Activated CD4-positive, alpha-beta T cell treated with anti-CD3 and anti-CD28 coated beads for 36 hours (primary cell): ENCODE results near the gene RAP2A. TPM values are rescaled to one million over a fixed set of nuclear protein-coding genes. Genes with fewer than 3 reads are reported as not detected.

Experiments
- ATAC-seq: fragments of 200-7000 bp; cut with Tn5 transposase; one replicate; pipeline ENCODE4 v1.10.0; 2021; ENCODE audit warnings: mild to moderate bottlenecking, moderate library complexity
- CTCF ChIA-PET: fragments of 350-600 bp; sonication (Branson Sonifier 250); formaldehyde crosslinking; loops from one replicate; lab custom pipeline; 2021; ENCODE audit warnings: antibody characterized with exemption; lab: Charles Lee
- POLR2A ChIA-PET: fragments of 350-600 bp; sonication (Branson Sonifier 250); formaldehyde crosslinking; loops from one replicate; lab custom pipeline; 2021; ENCODE audit warnings: antibody characterized with exemption, inconsistent platforms; lab: Charles Lee
- DNase-seq: peaks from one replicate; pipeline ENCODE4 v3.0.0-alpha.2; 2020
- H3K27ac Mint-ChIP-seq: one replicate; pipeline ENCODE4 v1.8.0; 2021; ENCODE audit warnings: mixed read lengths
- H3K27me3 Mint-ChIP-seq: one replicate; pipeline ENCODE4 v1.8.0; 2021; ENCODE audit warnings: mixed read lengths
- H3K36me3 Mint-ChIP-seq: one replicate; pipeline ENCODE4 v1.8.0; 2021; ENCODE audit warnings: low read depth, mixed read lengths
- H3K4me1 Mint-ChIP-seq: one replicate; pipeline ENCODE4 v1.8.0; 2021; ENCODE audit warnings: mixed read lengths
- H3K4me3 Mint-ChIP-seq: one replicate; pipeline ENCODE4 v1.8.0; 2021; ENCODE audit warnings: mild to moderate bottlenecking, moderate library complexity, mixed read lengths
- H3K9me3 Mint-ChIP-seq: one replicate; pipeline ENCODE4 v1.8.0; 2021; ENCODE audit warnings: low read depth, mixed read lengths
- intact Hi-C, 2 experiments: fragments of 100-400 bp; cut with DNase I in 1 of 2; cut with micrococcal nuclease in 1 of 2; formaldehyde crosslinking; loops; one replicate each; pipeline versions ENCODE4 v1.14.2 to v1.15.1; 2022 to 2024; cut with DNase I, micrococcal nuclease
- total RNA-seq, 2 experiments: library from RNA; stranded (reverse); gene quantifications; one replicate each; pipeline ENCODE4 v1.2.3, GENCODE V29; 2021

Gene RAP2A
- total RNA-seq, 2 experiments from 2014 or later = 12.3 to 15.5 TPM

DNA sequence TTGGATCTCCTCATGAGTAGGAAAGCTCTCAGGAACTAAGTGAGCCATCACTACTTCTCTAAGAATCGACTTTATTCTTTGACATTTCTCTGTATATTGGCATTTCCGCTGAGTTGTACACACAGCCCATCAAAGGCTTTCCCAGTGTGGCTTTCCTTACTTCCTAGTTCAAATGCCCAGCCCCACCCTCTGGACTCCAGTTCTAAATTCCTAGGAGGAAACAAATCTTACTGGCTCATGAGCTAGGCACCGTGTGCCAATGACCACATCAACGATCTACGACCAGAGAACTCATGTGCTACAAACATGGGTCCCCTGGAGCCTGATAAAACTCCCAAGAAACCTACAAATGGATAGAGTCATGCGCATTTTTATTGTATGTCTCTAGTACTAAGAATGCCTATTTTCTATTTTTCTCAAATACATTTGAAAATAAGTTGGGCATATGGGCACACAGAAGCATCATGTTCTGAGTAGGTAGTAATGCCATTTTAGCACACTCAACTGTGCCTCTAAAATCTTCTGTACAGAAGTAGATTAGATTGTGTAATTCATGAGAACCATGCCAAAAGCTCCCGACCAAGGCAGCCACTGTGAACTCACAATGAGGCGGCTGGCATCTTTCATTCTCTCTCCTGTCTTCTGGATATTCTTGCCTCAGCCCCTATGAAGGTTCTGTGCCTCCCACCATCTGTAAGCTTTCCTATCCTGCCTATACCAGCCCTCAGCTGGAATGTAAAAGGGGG is 10.5 kb upstream of the RAP2A start:
- POLR2A ChIA-PET = no interaction called here
- Mint-ChIP-seq H3K27ac (no peak overlapping the region), H3K27me3 (peaks cover 12% of the 10 kb centered on the region), H3K4me1 (no peaks in the 10 kb centered on the region), H3K9me3 (peaks cover 2% of the 10 kb centered on the region), H3K36me3 (no peaks in the 10 kb centered on the region), H3K4me3 (no peak overlapping the region)
- intact Hi-C loops = no loop called here
- ATAC-seq (no peak), DNase-seq (no peak)
- CTCF ChIA-PET = no interaction called here

DNA sequence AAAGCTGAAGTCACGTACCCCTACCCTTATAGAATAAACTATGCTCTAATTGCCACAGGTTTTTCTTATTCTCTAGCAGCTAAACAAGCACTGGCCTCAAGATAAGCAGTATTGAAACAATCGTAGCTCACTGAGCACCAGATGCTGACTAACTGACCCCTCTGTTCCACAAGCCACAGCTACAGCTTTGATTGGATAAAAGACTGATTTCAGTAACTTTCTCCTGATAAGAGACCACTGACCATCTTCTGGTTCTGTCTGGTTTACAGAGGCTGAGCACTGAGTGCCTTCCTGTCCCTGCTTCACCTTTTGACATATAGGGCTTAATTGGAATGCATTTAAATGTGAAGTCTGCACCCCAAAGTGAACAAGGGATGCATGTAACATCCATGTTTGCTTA is 8.4 kb upstream of the RAP2A start:
- Mint-ChIP-seq H3K4me3 (no peak overlapping the region), H3K36me3 (no peaks in the 10 kb centered on the region), H3K27ac (no peak overlapping the region), H3K9me3 (peaks cover 2% of the 10 kb centered on the region), H3K4me1 (no peaks in the 10 kb centered on the region), H3K27me3 (peaks cover 17% of the 10 kb centered on the region)
- CTCF ChIA-PET = interaction anchor here (1.0 kb wide), 1 partner anchor 22 kb away, joined by 3 read pairs; no protein-coding TSS in a partner anchor
- POLR2A ChIA-PET = no interaction called here
- intact Hi-C loops = no loop called here
- no peak for DNase-seq
- ATAC-seq = no peak

DNA sequence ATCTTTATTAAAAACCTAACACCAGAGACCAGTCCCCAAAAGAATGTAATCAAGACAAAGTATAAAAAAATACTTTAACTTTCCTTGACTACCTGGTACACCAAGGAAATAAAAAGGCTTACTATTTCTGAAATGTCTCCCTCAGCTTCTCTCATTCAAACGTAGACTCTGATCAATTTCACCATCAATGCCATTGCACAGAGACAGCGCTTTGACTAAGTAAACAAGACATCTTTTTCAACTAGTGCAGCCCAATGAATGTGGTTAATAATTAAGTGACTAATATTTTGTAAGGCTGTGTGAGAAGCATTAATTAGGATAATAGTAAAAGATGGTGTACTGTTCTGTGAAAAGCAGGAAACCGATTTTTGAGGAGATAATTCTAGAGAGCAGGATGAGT is 7.3 kb upstream of the RAP2A start:
- ATAC-seq (no peak), DNase-seq (no peak)
- H3K27ac Mint-ChIP-seq = no peak overlapping the region
- H3K27me3 Mint-ChIP-seq = peaks cover 17% of the 10 kb centered on the region
- no peaks in the 10 kb centered on the region for H3K36me3 Mint-ChIP-seq
- no peak overlapping the region for H3K4me3 Mint-ChIP-seq
- ChIA-PET CTCF (interaction anchor here (1.0 kb wide), 1 partner anchor 23 kb away, joined by 3 read pairs; no protein-coding TSS in a partner anchor), POLR2A (no interaction called here)
- H3K4me1 Mint-ChIP-seq = peaks cover 4% of the 10 kb centered on the region
- intact Hi-C loops = no loop called here
- peaks cover 2% of the 10 kb centered on the region for H3K9me3 Mint-ChIP-seq

DNA sequence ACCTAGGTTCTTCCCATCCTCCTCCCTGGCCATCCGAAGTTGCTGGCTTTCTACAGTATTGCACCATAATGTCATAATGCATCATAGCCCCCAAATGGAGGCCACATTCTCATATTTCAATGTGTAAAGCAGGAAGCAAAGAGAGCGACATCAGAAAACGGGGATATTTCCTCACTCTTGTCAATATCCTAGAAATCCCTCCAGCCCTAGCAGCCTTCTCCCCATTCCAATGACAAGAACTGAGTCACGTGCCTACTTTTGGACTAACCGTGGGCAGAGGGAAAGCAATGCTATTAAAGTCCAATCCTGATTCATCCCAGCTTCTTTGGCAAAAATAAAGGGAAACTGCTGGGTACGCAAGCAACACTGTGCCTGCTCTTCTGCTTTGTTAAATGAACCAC is 4.3 kb upstream of the RAP2A start:
- ChIA-PET POLR2A (no interaction called here), CTCF (no interaction called here)
- Mint-ChIP-seq H3K4me3 (no peak overlapping the region), H3K4me1 (peaks cover 7% of the 10 kb centered on the region), H3K27me3 (peaks cover 14% of the 10 kb centered on the region), H3K36me3 (no peaks in the 10 kb centered on the region), H3K9me3 (peaks cover 2% of the 10 kb centered on the region), H3K27ac (no peak overlapping the region)
- intact Hi-C loops = loop anchor here in 1 of 2 experiments (5.0 to 10.0 kb wide), 3 partner anchors 108 to 1752 kb away; partner anchors contain the start of genes DNAJC3 and STK24
- ATAC-seq (no peak), DNase-seq (no peak)

DNA sequence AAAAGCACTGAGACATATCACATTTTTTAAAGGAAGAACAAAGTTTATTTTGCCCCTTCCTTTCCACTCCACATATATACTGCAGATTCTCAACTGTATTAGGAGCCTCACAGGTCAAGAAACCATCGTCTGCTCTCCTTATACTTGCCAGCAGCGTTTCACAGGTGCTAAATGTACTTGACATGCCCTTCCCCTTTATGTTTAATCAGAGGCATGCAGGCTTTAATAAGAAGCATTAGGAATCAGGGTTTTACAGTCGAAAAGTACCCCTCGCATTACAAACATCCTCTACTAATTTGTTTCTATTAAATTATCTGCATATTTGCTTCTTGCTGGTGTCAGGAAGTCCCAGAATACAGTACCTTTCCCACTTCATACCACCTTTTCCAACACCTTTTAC is 3.7 kb upstream of the RAP2A start:
- no peak for ATAC-seq
- POLR2A ChIA-PET = no interaction called here

DNA sequence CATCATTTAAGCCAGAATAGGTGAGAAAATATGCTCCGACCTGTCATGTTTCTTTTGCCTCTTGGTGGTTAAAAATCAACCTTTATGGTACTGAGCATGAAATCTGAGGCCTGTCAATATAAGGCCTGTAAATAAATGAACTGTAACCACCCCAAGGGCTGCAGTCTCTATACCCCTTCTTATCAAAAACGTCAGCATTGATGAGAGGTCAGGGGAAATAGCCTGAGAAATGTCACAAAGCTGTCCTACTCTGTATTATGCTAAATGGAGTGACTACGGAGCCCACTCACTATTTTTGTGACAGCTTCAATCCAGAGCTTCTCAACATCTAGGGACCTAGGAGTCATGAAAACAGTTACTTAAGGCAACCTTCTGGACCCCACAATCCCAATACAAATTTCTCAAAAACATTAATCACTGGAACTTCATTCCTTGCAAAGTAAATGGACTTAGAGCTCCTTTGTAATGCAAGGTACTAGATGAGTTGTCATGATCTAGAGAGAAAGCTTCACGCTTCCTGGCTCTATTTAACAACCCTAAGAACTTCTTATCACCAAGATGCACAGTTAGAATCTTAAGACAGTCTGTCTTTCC is 2.7 kb upstream of the RAP2A start:
- Mint-ChIP-seq H3K9me3 (peaks cover 2% of the 10 kb centered on the region), H3K36me3 (peaks cover 1% of the 10 kb centered on the region), H3K27ac (no peak overlapping the region), H3K4me3 (peak overlapping the region; percentile 94), H3K27me3 (peaks cover 7% of the 10 kb centered on the region), H3K4me1 (peaks cover 19% of the 10 kb centered on the region)
- ATAC-seq = no peak
- POLR2A ChIA-PET = no interaction called here
- intact Hi-C loops = loop anchor here in 1 of 2 experiments (5.0 to 10.0 kb wide), 3 partner anchors 106 to 1754 kb away; partner anchors contain the start of genes DNAJC3 and STK24
- DNase-seq = no peak
- CTCF ChIA-PET = interaction anchor here (0.6 to 1.1 kb wide), 6 partner anchors 9 to 1612 kb away, joined by 3 to 4 read pairs (median 4); no protein-coding TSS in a partner anchor

More for the DNA sequence above, 3.7 kb upstream of the RAP2A start:
- Mint-ChIP-seq H3K4me1 (peaks cover 11% of the 10 kb centered on the region), H3K9me3 (peaks cover 2% of the 10 kb centered on the region), H3K36me3 (no peaks in the 10 kb centered on the region), H3K27me3 (peaks cover 11% of the 10 kb centered on the region), H3K27ac (no peak overlapping the region), H3K4me3 (no peak overlapping the region)
- intact Hi-C loops = loop anchor here in 1 of 2 experiments (5.0 to 10.0 kb wide), 3 partner anchors 107 to 1753 kb away; partner anchors contain the start of genes DNAJC3 and STK24
- CTCF ChIA-PET = no interaction called here
- DNase-seq = no peak

DNA sequence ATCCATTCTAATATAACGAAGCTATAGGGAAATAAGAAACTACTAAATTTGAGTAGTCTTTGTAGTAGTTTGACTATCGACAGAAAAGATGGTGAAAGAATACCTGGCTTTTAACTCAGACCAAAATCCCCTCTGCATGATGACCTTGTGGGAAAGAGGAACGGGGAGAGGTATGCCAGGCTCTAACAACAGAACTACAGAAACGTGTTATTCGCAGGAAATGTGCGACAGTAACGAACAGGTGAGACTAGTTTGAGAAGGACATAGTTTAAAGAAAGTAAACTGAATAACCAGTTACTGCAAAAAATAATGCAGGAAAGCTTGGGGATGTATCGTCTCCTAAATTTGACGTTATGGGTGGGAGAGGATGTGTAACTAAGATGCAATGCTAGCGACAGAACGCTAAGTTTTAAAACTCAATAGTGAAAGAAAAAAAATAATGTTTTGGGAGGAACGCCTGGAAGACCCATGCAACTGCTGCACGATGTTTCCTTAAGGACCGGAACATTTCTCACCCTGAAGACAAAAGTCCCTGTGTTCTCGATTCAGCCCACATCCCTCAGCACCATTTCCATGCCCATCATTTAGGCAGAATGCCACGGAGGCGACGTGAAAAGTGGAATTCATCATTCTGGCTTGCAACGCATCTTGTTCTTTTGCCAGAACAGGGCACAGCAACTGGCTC is 1.6 kb upstream of the RAP2A start:
- no peak for ATAC-seq
- Mint-ChIP-seq H3K4me1 (peaks cover 25% of the 10 kb centered on the region), H3K36me3 (peaks cover 1% of the 10 kb centered on the region), H3K27me3 (peaks cover 5% of the 10 kb centered on the region), H3K27ac (peak overlapping the region; percentile 99), H3K9me3 (no peaks in the 10 kb centered on the region), H3K4me3 (peak overlapping the region; percentile 94)
- CTCF ChIA-PET = interaction anchor here (0.7 to 1.3 kb wide), 5 partner anchors 10 to 323 kb away, joined by 3 to 5 read pairs (median 4); no protein-coding TSS in a partner anchor
- POLR2A ChIA-PET = interaction anchor here (0.6 to 1.3 kb wide), 2 partner anchors 21 to 1756 kb away, joined by 3 to 5 read pairs; partner anchors contain the start of gene DNAJC3
- no peak for DNase-seq
- intact Hi-C loops = loop anchor here (2.0 to 10.0 kb wide), 6 partner anchors 105 to 1756 kb away; partner anchors contain the start of genes DNAJC3 (in 2 of the 2) and STK24 (in 1 of the 2)

DNA sequence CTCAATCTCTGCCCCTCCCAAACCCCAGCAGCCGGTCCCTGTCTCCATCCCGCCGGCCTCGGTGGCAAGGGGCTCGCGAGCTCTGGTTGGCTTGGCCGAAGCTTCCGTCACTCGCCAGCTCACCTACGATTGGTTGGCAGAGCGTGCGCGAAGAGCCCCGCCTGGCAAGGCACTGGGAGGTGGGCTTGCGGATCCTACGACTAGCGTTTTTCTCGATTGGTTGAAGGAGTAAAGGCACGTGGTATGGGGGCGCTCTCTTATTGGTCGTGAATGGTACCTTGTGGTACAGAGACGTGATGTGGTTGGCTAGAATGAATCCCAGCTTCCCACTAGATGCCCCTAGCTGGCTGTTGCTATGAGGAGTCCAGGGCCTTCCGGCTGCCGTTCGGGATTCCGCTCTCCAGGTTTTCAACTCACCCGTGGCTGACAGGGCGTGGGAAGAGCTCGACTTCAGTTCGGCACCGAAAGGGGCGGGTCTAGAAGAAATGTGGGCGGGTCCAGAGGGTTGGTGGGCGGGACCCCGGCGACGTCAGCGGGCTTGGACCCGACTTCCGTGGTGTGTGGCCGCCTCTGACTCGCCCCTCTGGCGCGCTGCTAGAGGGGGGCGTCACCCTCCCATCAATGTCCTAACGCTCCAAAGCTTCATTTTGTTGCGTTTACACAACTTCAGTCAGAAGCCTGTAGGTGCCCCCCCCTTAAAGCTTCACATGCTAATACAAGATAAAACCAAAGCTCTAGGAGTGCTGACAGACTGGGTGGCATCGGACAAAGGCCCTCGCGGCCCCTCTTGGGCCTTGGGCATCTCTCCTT is 847 bp upstream of the RAP2A start:
- intact Hi-C loops = loop anchor here (1.0 to 10.0 kb wide), 10 partner anchors 104 to 1756 kb away; partner anchors contain the start of genes DNAJC3 (in 2 of the 2), MBNL2 (in 2 of the 2) and STK24 (in 1 of the 2)
- ChIA-PET POLR2A (interaction anchor here (0.6 to 1.3 kb wide), 4 partner anchors 22 to 1756 kb away, joined by 3 to 5 read pairs (median 4); partner anchors contain the start of gene DNAJC3), CTCF (interaction anchor here (0.7 to 1.3 kb wide), 3 partner anchors 11 to 208 kb away, joined by 3 to 5 read pairs (median 3); no protein-coding TSS in a partner anchor)
- no peaks in the 10 kb centered on the region for H3K9me3 Mint-ChIP-seq
- peaks cover 5% of the 10 kb centered on the region for H3K27me3 Mint-ChIP-seq
- peaks cover 25% of the 10 kb centered on the region for H3K4me1 Mint-ChIP-seq
- peak overlapping the region; percentile 94 for H3K4me3 Mint-ChIP-seq
- DNase-seq = peak; percentile 98
- H3K27ac Mint-ChIP-seq = peak overlapping the region; percentile 99
- H3K36me3 Mint-ChIP-seq = peaks cover 1% of the 10 kb centered on the region
- peak; percentile 85 for ATAC-seq

DNA sequence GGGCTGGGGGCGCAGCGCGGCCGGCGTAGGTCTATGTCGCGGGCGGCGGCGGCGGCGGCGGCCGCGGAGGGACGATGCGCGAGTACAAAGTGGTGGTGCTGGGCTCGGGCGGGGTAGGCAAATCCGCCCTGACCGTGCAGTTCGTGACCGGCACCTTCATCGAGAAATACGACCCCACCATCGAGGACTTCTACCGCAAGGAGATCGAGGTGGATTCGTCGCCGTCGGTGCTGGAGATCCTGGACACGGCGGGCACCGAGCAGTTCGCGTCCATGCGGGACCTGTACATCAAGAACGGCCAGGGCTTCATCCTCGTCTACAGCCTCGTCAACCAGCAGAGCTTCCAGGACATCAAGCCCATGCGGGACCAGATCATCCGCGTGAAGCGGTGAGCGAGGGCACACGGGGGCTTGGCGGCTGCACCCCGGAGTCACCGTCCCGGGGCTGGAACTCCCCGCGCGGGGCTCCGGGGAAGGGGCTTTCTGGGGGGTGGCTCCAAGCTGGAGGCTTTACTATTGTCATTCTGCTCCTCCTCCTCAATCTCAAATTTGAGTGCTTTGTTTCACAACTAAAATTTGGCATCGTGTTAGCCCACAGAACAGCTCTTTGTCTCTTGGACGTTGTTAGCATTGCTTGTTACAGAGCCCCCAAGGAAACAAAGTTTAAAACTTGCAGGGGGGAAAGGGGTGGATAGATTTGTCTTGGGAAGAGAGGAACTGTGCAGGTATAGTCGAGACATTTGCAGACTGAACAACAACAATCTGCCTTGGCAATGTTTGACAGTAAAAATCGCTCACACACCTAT is 630 bp downstream of the RAP2A start:
- POLR2A ChIA-PET = no interaction called here
- peaks cover 25% of the 10 kb centered on the region for H3K4me1 Mint-ChIP-seq
- CTCF ChIA-PET = interaction anchor here (0.7 to 1.2 kb wide), 3 partner anchors 14 to 223 kb away, joined by 3 read pairs; no protein-coding TSS in a partner anchor
- H3K36me3 Mint-ChIP-seq = peaks cover 1% of the 10 kb centered on the region
- H3K27me3 Mint-ChIP-seq = peaks cover 1% of the 10 kb centered on the region
- intact Hi-C loops = loop anchor here (2.0 to 10.0 kb wide), 4 partner anchors 24 to 1757 kb away; partner anchors contain the start of genes DNAJC3 (in 1 of the 2) and STK24 (in 1 of the 2)
- ATAC-seq (no peak), DNase-seq (peak; percentile 63)
- H3K9me3 Mint-ChIP-seq = no peaks in the 10 kb centered on the region
- peak overlapping the region; percentile 71 for H3K27ac Mint-ChIP-seq
- H3K4me3 Mint-ChIP-seq = peak overlapping the region; percentile 94
